GM19239 (cell line): ENCODE results near the gene COL21A1.
"Not testable (repeated sequence)": the region's sequence is repeated elsewhere in the genome, so short reads cannot be mapped to it uniquely, and the experiment has no call there.

ENCODE experiments used
- DNase-seq: peaks from one replicate; pipeline ENCODE4 v3.0.0; 2011; ENCODE audit warnings: low spot score; ENCODE audit not compliant: insufficient read length
- FAIRE-seq: peaks from 2 replicates; lab custom pipeline; 2011; peaks lifted over from hg19 to GRCh38; lab: Jason Lieb, UNC

COL21A1 gene

GRCh38 chr6:56246881-56247653 lies at the start of gene COL21A1:
Gene COL21A1 (minus strand): TSS chr6:56247580. CDS start chr6:56182618, 64,962 bp downstream.
- FAIRE-seq (no peak), DNase-seq (no peak)

- FAIRE-seq, result no peak
- no peak for DNase-seq
These were observed 46.4 kb upstream of the COL21A1 start for GRCh38 chr6:56293781-56294180.

- DNase-seq (no peak), FAIRE-seq (no peak)
These were observed 45.3 kb upstream of the COL21A1 start for GRCh38 chr6:56292505-56293181.

- no peak for FAIRE-seq
These were observed 44.0 kb upstream of the COL21A1 start for GRCh38 chr6:56291302-56291917.

GRCh38 chr6:56289721-56290120 lies 42.3 kb upstream of the COL21A1 start:
- DNase-seq, result no peak
- no peak for FAIRE-seq

More at GRCh38 chr6:56291302-56291917, 44.0 kb upstream of the COL21A1 start:
- DNase-seq, result no peak

- no peak for DNase-seq
- no peak for FAIRE-seq
These were observed 41.0 kb upstream of the COL21A1 start for GRCh38 chr6:56288347-56288746.

GRCh38 chr6:56282391-56282790 lies 35.0 kb upstream of the COL21A1 start:
- no peak for DNase-seq
- FAIRE-seq, result no peak

- DNase-seq (no peak), FAIRE-seq (no peak)
These were observed 32.7 kb upstream of the COL21A1 start for GRCh38 chr6:56280126-56280525.

- DNase-seq (no peak), FAIRE-seq (no peak)
These were observed 32.1 kb upstream of the COL21A1 start for GRCh38 chr6:56279331-56280080.

GRCh38 chr6:56278171-56278591 lies 30.8 kb upstream of the COL21A1 start:
- DNase-seq, result no peak
- FAIRE-seq, result no peak

GRCh38 chr6:56270812-56271441 lies 23.5 kb upstream of the COL21A1 start:
- DNase-seq (no peak), FAIRE-seq (no peak)

- DNase-seq (no peak), FAIRE-seq (no peak)
These were observed 20.9 kb upstream of the COL21A1 start for GRCh38 chr6:56268266-56268665.

GRCh38 chr6:56266011-56266410 lies 18.6 kb upstream of the COL21A1 start:
- no peak for FAIRE-seq
- DNase-seq, result no peak

GRCh38 chr6:56263596-56264315 lies 16.4 kb upstream of the COL21A1 start:
- no peak for DNase-seq
- no peak for FAIRE-seq

- DNase-seq, FAIRE-seq: not testable (repeated sequence)
These were observed 13.2 kb upstream of the COL21A1 start for GRCh38 chr6:56260593-56260992.

- DNase-seq, result no peak
- no peak for FAIRE-seq
These were observed 12.1 kb upstream of the COL21A1 start for GRCh38 chr6:56259234-56260077.

GRCh38 chr6:56255349-56255748 lies 8.0 kb upstream of the COL21A1 start:
- DNase-seq (no peak), FAIRE-seq (no peak)

GRCh38 chr6:56250266-56250665 lies 2.9 kb upstream of the COL21A1 start:
- FAIRE-seq, result no peak
- no peak for DNase-seq
